Choroid plexus epithelial cell (primary cell): ENCODE data around the gene IFNA5.

ENCODE experiments used
- DNase-seq: peaks from one replicate; pipeline ENCODE4 v3.0.0-alpha.2; 2010; ENCODE audit warnings: low read depth
- H3K4me3 ChIP-seq: 2 replicates; pipeline ENCODE4 v1.5.1; 2011; ENCODE audit warnings: low read depth, mild to moderate bottlenecking, control low read depth, low read length, moderate library complexity
- TF ChIP-seq, protein P1 (sequence below): conservative IDR thresholded peaks from 2 replicates; pipeline ENCODE4 v1.5.1; 2011; ENCODE audit warnings: low read depth, mild to moderate bottlenecking, control low read depth, inconsistent platforms, low read length, moderate library complexity

Gene IFNA5

DNA sequence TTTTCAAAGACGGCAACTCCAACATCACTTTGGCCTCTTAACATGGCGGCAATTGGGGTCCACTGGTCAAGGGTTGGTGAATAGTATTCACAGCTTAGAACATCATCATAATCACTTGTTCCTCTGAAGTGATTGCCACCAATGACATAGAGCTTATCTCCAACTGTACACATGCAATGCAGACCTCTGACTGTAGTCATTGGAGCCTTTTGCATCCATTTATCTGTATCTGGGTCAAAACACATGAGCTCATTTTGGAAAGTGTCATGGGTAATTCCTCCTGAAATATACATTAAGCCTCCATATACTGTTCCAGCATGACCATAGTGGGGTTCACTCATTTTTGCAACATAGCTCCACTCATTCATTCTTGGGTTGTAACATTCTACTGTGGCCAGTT lies 28.1 kb upstream of the IFNA5 start:
- TF ChIP-seq, protein P1, sequence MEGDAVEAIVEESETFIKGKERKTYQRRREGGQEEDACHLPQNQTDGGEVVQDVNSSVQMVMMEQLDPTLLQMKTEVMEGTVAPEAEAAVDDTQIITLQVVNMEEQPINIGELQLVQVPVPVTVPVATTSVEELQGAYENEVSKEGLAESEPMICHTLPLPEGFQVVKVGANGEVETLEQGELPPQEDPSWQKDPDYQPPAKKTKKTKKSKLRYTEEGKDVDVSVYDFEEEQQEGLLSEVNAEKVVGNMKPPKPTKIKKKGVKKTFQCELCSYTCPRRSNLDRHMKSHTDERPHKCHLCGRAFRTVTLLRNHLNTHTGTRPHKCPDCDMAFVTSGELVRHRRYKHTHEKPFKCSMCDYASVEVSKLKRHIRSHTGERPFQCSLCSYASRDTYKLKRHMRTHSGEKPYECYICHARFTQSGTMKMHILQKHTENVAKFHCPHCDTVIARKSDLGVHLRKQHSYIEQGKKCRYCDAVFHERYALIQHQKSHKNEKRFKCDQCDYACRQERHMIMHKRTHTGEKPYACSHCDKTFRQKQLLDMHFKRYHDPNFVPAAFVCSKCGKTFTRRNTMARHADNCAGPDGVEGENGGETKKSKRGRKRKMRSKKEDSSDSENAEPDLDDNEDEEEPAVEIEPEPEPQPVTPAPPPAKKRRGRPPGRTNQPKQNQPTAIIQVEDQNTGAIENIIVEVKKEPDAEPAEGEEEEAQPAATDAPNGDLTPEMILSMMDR: no peak
- no peak for DNase-seq
- no peak overlapping the region for H3K4me3 ChIP-seq

DNA sequence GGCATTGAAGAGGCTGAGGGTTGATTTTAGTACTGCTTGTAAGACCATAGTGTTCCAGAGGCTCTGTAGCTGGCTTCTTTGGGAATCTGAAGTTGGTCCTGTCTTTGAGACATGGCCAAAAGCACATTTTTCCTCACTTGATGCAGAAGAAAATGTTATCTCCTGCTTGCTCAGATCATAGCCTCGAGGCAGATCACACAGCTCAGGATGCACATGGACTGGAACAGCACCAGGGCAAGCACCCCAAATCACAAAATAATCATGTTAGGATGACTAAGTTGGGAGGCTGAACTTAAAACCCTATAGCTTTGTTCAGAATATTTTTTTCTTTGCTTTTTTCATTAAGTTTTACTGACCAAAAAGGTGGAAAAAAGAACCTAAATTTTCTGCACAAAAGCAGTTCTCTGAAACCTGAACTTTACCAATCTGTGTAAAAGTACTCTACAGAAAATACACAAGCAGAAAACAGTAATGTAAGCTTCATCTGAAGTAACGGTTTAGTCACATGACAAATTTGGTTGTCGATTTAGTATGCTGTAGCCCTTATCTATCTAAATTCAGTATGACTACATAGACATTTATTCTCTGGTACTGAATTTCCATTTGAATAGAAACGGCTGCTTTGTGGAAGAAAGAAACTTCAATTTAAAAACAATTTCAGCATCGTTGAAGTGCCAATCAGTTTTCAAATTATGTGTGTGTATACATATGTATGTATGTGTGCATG lies 26.7 kb upstream of the IFNA5 start:
- no peak for DNase-seq
- no peak overlapping the region for H3K4me3 ChIP-seq
- TF ChIP-seq, protein P1: no peak

DNA sequence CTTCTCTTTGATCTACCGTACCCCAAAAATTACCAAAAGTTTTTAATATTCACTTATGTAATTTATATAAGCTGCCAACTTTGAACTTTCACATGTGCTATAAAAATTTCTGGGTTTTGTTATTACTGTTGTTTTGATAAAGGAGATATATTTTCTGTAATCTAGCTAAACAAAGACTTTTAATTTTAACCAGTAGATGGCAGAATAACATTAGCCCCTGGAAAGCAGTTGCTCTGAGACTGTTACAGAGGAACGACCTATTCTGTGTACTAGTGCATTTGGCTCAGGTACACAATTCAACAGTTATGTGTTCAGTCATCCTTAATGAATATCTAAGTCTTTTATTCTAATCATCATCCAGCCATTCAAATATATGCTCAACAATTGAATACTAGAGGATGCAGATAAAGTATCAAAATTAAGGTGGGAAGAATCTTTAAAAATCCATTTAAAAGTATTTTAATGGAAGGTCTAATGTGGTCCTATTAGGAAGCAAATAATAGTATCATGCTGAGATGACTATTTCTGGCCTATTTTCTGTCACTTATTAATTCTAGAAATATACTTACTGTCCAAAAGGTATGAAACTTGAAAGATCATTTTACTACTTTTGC lies 21.5 kb upstream of the IFNA5 start:
- DNase-seq: peak; percentile 70
- H3K4me3 ChIP-seq: no peak overlapping the region
- TF ChIP-seq, protein P1: peak; percentile 68

DNA sequence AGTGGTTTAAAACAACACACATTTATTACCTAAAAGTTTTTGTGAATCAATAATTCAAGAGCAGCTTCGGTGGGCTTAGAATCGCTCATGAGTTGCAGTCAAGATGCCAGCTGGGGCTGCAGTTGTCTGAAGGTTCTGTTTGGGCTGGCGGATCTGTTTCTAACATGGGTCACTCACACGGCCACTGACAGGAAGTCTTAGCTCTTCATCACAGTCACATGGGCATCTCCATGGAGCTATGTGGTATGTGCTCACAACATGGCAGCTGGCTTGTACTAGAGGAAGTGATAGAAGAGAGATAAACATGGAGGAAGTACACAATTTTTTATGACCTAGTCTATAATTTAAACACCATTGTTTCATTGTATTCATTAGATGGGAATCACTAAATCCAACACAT lies 18.9 kb upstream of the IFNA5 start:
- H3K4me3 ChIP-seq: no peak overlapping the region
- TF ChIP-seq, protein P1: no peak
- DNase-seq: peak; percentile 24

DNA sequence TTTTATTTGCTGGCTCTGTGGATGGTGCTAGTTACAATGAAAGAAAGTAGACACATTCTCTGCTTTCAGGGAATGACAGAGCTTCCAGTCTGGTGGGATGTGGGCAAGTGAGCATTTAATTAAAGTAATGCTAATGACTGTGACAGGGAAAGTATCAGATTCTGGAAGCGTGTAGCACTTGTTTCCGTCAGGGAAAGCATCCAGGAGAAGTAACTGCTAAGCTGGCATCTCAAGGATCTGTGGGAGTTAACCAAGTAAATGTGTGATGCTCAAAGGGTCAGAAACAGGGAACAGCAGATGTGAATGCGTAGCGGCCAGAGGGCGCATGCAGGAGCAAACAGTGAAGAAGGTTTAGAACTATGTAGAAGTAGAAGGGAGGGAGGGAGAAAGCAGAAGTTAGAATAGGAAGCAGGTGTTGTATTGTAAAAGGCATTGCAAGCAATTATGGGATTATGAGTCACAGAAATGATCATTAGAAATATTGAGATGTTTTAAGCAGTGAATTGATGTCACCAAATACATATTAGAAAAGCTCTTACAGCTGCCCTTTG lies 17.9 kb upstream of the IFNA5 start:
- TF ChIP-seq, protein P1: no peak
- DNase-seq: no peak
- no peak overlapping the region for H3K4me3 ChIP-seq

DNA sequence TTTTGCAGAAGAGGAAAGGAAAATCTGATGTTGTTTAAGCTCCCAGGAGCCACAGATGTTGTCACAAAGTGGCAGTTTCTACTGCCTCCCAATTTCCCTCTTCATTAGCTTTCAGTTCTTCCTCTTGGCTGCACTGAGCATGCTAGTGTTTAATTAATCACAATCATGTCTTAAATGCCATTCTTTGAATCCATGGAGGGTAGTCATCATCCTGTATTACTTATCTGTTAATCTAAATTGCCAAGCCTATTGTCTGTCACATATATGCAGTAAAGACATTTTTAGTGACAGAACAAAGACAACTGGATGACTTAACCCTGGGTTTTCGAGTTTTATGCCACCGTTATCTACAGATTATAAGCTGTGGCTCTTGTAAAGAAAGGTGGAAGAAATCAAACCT lies 15.4 kb upstream of the IFNA5 start:
- H3K4me3 ChIP-seq: no peak overlapping the region
- DNase-seq: no peak
- TF ChIP-seq, protein P1: no peak
